NCI-H82 (cell line): ENCODE measurements around the gene FAT1.

Experiments
- DNase-seq: peaks from one replicate; lab custom pipeline; 2025; lab: John Stamatoyannopoulos, UW

FAT1 gene

GRCh38 chr4:186619088-186619487, 104.6 kb downstream of the FAT1 start:
- DNase-seq: no peak

- DNase-seq: no peak
These were observed 105.7 kb downstream of the FAT1 start for GRCh38 chr4:186617921-186618320.

GRCh38 chr4:186607490-186607889, 116.2 kb downstream of the FAT1 start:
- no peak for DNase-seq

GRCh38 chr4:186606591-186606992, 117.1 kb downstream of the FAT1 start:
- DNase-seq: peak; percentile 58

GRCh38 chr4:186605261-186605865, 118.3 kb downstream of the FAT1 start:
- DNase-seq: no peak

DNA sequence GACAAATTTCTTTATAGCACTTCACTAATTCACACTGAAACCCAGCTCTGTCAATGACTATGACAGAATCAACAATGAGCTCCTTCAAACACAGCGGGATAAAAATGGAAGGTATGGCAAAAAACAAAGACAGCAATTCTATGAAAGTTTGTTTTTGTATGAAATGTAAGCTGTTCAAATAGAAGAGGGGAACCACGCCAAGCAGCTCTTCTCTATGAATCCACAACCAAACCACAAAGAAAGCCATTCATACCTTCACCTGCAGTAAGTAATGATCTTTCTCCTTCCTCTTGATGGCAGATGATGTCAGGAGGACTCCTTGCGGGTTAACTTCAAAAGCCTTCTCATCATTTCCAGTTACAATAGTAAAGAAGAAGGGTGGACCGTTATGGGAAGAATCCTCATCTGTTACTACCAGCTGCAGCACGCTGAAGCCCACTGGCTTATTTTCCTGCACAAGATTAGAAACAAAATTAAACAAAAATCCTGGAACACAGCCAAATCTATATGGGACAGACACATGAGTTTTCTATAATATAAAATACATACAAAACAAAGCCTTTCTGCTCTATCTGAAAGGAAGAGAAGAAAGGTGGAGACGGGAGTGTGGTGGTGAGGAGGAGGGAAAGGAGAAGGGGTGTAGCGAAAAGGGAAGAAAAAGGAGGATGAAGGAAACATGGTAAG, 119.4 kb downstream of the FAT1 start:
- no peak for DNase-seq

DNA sequence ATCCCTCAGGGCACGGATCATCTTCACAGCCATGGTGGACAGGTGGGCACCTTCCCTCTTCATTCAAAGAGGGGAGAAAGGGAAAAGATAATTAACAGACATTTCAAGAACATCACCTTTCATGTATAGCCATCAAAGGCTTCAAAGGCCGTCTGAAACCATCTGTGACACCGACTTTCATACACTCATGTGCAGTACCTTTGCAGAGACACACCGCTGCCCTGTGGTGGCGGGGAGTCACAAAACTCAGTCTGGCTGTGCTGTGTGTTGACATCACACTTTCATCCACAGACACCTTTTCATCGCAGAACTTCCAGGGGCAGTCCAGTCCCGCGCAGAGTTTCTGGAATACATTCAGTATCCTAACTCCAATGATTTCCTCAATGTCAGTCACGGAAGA, 120.7 kb downstream of the FAT1 start:
- DNase-seq: no peak

DNA sequence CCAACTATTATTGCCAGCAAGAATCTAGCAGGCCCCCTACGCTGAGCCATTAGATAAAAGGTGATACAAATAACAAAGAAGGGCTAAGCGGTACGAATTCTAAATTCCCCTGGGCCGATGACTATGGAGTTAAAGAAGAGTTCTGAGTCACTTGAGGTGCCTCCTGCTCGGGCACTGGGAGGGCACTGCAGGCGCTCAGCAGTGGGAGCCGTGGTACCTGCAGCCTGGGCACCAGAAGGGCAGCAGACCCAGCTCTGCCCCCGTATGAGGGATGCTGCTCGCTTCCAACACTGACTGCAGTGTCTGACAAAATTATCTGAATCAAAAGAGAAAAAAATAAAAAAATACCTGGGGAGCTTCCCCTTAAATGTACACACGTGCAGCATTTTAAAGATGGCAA, 124.2 kb downstream of the FAT1 start:
- no peak for DNase-seq

DNA sequence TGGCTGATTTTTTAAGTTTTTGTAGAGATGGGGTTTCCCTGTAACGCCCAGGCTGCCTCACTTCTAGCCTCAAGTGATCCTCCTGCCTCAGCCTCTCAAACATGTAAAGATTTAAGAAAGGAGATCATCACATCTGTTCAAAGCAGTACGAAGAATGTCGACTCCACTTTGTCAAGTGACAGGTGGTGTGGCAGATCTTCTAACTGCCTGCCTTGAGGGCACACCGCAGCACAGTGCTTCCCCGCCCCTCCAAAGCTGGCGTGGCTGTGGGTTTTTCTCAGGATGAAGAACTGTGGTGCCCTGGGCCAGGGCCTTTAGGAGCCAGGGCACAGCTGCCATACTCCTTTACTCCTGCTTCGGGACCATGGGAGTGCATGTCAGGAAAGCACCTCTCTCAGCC, 125.0 kb downstream of the FAT1 start:
- DNase-seq: no peak

- DNase-seq: no peak
These were observed 126.7 kb downstream of the FAT1 start for GRCh38 chr4:186596850-186597390.

DNA sequence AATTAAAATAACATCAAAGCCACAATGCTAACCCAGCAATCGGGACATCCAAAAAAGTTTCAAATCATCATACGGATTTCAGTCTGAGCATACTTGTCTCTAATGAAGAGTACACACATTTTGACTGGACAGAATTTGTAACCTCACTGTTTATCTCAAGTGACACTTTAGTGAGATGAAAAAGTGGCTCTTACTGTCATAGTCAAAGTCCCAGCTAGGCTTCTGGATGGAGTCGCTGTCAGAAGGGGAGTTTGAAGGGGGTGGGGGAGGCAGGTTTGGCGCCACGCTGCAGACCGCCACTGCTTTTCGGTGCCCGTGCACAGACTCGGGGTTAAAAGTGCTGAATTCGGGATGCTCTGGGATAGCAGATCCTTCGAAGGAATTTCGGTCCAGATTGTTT, 127.3 kb downstream of the FAT1 start:
- DNase-seq: no peak

GRCh38 chr4:186593587-186593973, 130.1 kb downstream of the FAT1 start:
- no peak for DNase-seq

- DNase-seq: no peak
These were observed 130.6 kb downstream of the FAT1 start for GRCh38 chr4:186592966-186593586.

DNA sequence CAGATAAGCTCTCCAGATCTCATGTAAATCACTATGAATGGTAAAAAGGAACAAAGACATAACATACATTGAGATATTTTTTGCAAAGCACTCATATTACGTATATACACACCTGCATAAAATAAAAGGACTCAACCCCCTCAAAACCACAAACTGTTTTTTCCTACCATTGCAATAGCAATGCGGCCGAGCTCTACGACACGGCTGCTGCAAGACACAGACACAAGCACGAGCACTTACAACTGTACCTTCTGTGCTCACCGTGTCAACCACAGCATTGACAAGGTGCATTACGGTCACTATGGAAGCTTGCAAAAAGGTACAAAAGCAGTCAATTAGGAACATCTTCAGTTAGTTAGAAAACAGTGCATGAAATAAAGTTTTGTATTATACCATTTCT, 131.2 kb downstream of the FAT1 start:
- DNase-seq: no peak

- DNase-seq: no peak
These were observed 132.0 kb downstream of the FAT1 start for GRCh38 chr4:186591651-186592050.

DNA sequence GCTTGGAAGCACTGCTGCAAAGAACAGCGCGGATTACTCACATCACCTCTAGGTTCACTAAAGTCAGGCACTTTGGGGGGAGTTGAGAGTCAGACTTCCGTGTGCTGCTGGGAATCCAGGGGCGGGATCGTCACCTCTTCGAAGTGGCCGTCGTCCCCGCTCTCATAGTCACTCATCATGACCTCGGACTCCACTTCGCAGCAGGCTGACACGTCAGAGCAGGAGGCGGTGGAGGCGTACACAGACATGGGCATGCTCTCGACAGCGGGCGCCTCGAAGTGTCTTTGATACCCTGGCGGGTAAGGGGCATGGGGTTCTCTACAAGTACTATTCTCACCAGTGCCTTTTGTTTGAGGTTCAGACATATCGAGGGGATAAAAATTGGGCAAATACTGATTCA, 135.2 kb downstream of the FAT1 start:
- DNase-seq: no peak

- DNase-seq: peak; percentile 51
These were observed 136.1 kb downstream of the FAT1 start for GRCh38 chr4:186587416-186588018.

GRCh38 chr4:186586205-186586604, 137.5 kb downstream of the FAT1 start:
- no peak for DNase-seq

DNA sequence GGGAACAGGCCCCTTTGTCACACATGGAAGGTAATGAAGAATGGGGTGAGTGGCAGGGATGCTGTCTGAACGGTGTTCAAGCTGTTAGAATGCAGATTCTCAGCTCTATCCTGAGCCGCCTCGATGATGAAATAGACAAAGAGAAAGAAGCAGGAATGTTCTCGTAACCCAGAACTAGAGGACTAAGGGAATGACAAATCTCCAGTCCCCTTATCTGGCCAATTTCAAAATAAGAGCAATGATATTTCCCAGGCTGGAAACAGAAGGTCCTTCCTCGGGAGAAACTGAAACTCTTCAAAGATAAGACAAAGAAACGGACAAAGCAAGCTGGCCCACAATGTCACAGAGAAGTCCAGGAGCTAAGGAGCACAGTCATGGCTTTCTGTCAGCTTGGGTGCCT, 138.7 kb downstream of the FAT1 start:
- no peak for DNase-seq

- DNase-seq: no peak
These were observed 142.2 kb downstream of the FAT1 start for GRCh38 chr4:186581421-186581820.

- no peak for DNase-seq
These were observed 143.0 kb downstream of the FAT1 start for GRCh38 chr4:186580669-186581068.

DNA sequence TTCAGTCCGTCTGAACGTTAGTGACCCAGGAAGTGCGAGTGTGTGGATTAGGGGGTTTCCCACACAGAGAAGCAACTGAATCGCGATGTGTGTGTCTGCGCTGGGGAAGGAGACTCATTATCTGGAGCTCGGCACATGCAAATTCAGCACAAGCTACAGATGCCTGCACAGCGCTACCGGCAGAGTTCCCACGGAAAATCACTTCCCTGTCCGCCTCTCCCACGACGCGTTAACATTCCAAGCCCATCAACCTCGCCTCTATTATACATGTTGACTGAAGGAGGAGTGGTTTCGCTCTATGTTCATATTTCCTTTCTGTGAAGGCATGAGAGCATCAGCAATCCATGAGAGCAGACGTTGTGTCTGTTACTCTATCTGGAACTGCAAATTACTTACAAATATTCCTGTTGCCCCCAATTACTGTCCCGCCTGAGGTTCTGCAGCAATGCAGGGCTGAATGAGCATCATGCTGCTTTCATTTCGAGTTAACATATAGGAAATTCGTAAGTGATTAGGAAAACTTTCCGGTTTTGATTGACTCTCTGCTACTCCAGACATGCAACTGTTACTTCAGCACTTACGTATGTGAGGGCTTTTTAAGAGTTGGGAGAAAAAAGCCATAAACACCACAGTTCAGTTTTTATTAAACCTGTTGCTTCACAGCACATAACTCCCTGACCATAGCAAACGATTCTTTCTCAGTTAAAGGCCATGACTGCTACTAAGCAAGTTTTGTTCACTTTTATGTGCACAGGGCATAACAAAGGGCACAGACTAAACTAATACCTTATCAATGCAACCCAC, 153.3 kb downstream of the FAT1 start:
- DNase-seq: no peak
